ENCODE data around the gene EIF2D. TPM values are rescaled to one million over a fixed set of nuclear protein-coding genes. Genes with fewer than 3 reads are reported as not detected.

Gene EIF2D
- total and polyA plus RNA-seq, 2 of the 4 experiments (the other 2 are of a cell fraction): 64.3 to 69.4 TPM

DNA sequence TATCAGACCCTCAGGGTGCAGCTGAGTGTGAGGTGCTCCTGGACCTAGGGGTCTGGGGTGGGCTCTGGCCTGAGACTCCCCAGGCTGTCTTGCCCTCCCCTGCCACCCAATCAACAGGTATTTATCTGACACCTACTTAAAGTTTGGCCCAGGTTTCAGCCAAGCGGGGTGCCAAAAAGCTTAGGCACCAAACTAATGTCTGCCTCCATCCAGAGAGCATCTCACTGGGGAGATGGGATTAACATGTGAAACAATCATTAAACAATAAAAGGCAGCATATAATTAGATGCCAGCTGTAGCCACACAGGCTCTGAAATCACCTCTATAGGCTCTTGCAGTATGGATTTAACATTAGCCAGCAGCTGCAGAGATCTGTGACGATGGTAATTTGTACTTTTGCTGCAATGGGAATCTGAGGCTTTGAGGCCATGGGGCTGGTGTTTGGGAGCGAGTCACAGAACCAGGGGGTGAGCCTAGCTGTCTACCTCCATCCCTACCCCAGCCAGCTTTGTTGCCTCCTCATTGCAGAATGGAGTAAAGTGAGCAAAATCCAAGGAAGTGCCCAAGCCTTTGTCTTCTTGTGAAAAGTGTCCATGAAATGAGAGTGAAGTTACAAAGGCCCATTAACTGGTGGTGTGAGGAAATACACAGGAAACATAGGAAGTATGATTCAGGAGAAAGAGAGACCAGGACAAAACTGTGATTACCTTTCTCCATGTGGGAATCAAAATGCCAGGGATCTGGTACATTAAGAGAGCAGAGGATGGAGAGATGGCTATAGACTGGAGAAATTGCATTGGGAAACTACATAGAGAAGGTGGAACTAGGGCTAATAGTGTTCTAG, 36.1 kb downstream of the EIF2D start:
- no peak overlapping the region for H3K18ac ChIP-seq (ENCODE audit: low read depth, low read length)
- peaks cover 5% of the 10 kb centered on the region; the same call in 1 of the 2 replicates for H3K9me1 ChIP-seq (ENCODE audit: insufficient read depth, low read length)
- peak overlapping the region; percentile 62; the same call in 1 of the 2 replicates for H4K5ac ChIP-seq (ENCODE audit: low read depth, low read length)
- DNase-seq (no peak), ATAC-seq (ENCODE audit: low read depth) (no peak)
- in situ Hi-C loops (cut with MboI; ENCODE audit: low sequenced_read_pairs) (no loop called here), dilution Hi-C loops (cut with HindIII; ENCODE audit: low sequenced_read_pairs, unreplicated experiment) (no loop called here), intact Hi-C loops (cut with micrococcal nuclease) (no loop called here)
- H3K36me3 ChIP-seq (ENCODE audit: control insufficient read depth, insufficient read depth, low read length): no peaks in the 10 kb centered on the region
- TF ChIP-seq FOS (IDR thresholded peaks at IDR 0.05; ENCODE audit: low read depth, low read length): no peak
- TF ChIP-seq CEBPB (IDR thresholded peaks at IDR 0.05; ENCODE audit: low read depth, low read length): no peak
- TF ChIP-seq POLR2A (IDR thresholded peaks at IDR 0.05; ENCODE audit: low read depth, low read length): no peak
- TF ChIP-seq ELK1 (IDR thresholded peaks at IDR 0.05; ENCODE audit: borderline replicate concordance, low read depth, low read length): no peak
- TF ChIP-seq MAFK (IDR thresholded peaks at IDR 0.05; ENCODE audit: low read depth, low read length): no peak
- no peak for TF ChIP-seq MAZ (IDR thresholded peaks at IDR 0.05; ENCODE audit: borderline replicate concordance, low read depth, low read length)
- peak overlapping the region; percentile 40; the same call in 1 of the 2 replicates for H2AK5ac ChIP-seq (ENCODE audit: low read depth, low read length)
- no TSS peak for BruUV-seq (replicated peaks)
- H2BK5ac ChIP-seq (ENCODE audit: low read depth, low read length, poor library complexity, severe bottlenecking): no peak overlapping the region
- no peaks in the 10 kb centered on the region for H3K79me1 ChIP-seq (ENCODE audit: low read depth in 1 of 2, low read length in 2 of 2)
- H3K4me3 ChIP-seq (ENCODE audit: insufficient read depth, low read depth, low read length): no peak overlapping the region
- H3K4ac ChIP-seq (ENCODE audit: low read depth, low read length): no peak overlapping the region
- no peak overlapping the region for H3K4me2 ChIP-seq (ENCODE audit: low read depth, low read length)
- H4K91ac ChIP-seq (ENCODE audit: insufficient read depth, low read depth, low read length): no peak overlapping the region; the same call in 1 of the 2 replicates
- no peak overlapping the region for H2BK20ac ChIP-seq (ENCODE audit: low read depth, low read length)
- H2BK120ac ChIP-seq (ENCODE audit: low read depth, low read length): no peak overlapping the region
- H3K27ac ChIP-seq (ENCODE audit: insufficient read depth, low read length): no peak overlapping the region
- H3K4me1 ChIP-seq (ENCODE audit: control insufficient read depth, insufficient read depth, low read length): peaks cover 4% of the 10 kb centered on the region; the same call in 1 of the 2 replicates
- H3K14ac ChIP-seq (replicated peaks; ENCODE audit: low read depth, low read length): no peak overlapping the region
- no peak overlapping the region for H3K56ac ChIP-seq (ENCODE audit: extremely low read depth, insufficient read depth, low read length)
- peak overlapping the region; percentile 25 to 70; a peak in 2 of 4 replicates for H4K8ac ChIP-seq (ENCODE audit: low read depth in 2 of 2, low read length in 2 of 2)
- ChIA-PET POLR2A (ENCODE audit: unreplicated experiment) (no interaction called here), CTCF (interaction anchor here (1.3 to 1.5 kb wide), 2 partner anchors 32 to 70 kb away, joined by 3 to 5 read pairs; no protein-coding TSS in a partner anchor)
- H3K27me3 ChIP-seq (ENCODE audit: control insufficient read depth, insufficient read depth, low read length): no peaks in the 10 kb centered on the region
- no peak overlapping the region for H2BK15ac ChIP-seq (ENCODE audit: low read depth, low read length)
- H4K20me1 ChIP-seq (ENCODE audit: insufficient read depth, low read length): no peaks in the 10 kb centered on the region
- H3K23ac ChIP-seq (ENCODE audit: low read depth, low read length): no peak overlapping the region
- H2AK9ac ChIP-seq (replicated peaks; ENCODE audit: low read depth, low read length, poor library complexity): no peak overlapping the region
- H2AFZ ChIP-seq (replicated peaks; ENCODE audit: low read length, poor library complexity): no peak overlapping the region
- H3K9ac ChIP-seq (ENCODE audit: low read depth, low read length): no peak overlapping the region
- no peaks in the 10 kb centered on the region for H3K9me3 ChIP-seq (ENCODE audit: control insufficient read depth, insufficient read depth, low read length)
- WGBS, 2 experiments (ENCODE audit: extremely low coverage in 2 of 2, insufficient read length in 1 of 2): no CpG with 5 or more reads among the region's 3 CpGs
